ENCODE measurements around the gene ERGIC2. TPM values are rescaled to one million over a fixed set of nuclear protein-coding genes. Genes with fewer than 3 reads are reported as not detected.
"Not testable (repeated sequence)": the region's sequence is repeated elsewhere in the genome, so short reads cannot be mapped to it uniquely, and the experiment has no call there.

The ERGIC2 gene
- total RNA-seq, 1 experiment from 2014 or later, result 54.5 TPM

GRCh38 chr12:29306266-29306665, 74.7 kb downstream of the ERGIC2 start:
- DNase-seq (ENCODE audit: extremely low read depth, low read depth), result no peak

GRCh38 chr12:29304388-29304787, 76.6 kb downstream of the ERGIC2 start:
- DNase-seq (ENCODE audit: extremely low read depth, low read depth), result no peak

- no peak for DNase-seq (ENCODE audit: extremely low read depth, low read depth)
These were observed 79.9 kb downstream of the ERGIC2 start for GRCh38 chr12:29301114-29301513.

- DNase-seq (ENCODE audit: extremely low read depth, low read depth), result no peak
These were observed 81.3 kb downstream of the ERGIC2 start for GRCh38 chr12:29299633-29300032.

- no peak for DNase-seq (ENCODE audit: extremely low read depth, low read depth)
These were observed 89.7 kb downstream of the ERGIC2 start for GRCh38 chr12:29291226-29291625.

- DNase-seq (ENCODE audit: extremely low read depth, low read depth), result not testable (repeated sequence)
These were observed 90.5 kb downstream of the ERGIC2 start for GRCh38 chr12:29290475-29290874.

GRCh38 chr12:29288031-29288430, 92.9 kb downstream of the ERGIC2 start:
- no peak for DNase-seq (ENCODE audit: extremely low read depth, low read depth)

- no peak for DNase-seq (ENCODE audit: extremely low read depth, low read depth)
These were observed 93.3 kb downstream of the ERGIC2 start for GRCh38 chr12:29287622-29288021.

Other genes starting within 250 kb of the ERGIC2 start
- gene FAR2, start 231.9 kb downstream of the ERGIC2 start, total RNA-seq (2014; rRNA removed; shearing (Covaris generic)), result not detected in 2 replicates
- gene OVCH1, start 116.5 kb upstream of the ERGIC2 start, total RNA-seq (2014; rRNA removed; shearing (Covaris generic)), result 0.02 TPM in 1 of 2 replicates, not detected in the other

All from NCI-H460 (cell line).